GOT3 (cell line): Measurements from ENCODE around the gene ODC1.
"Not testable (repeated sequence)": the region's sequence is repeated elsewhere in the genome, so short reads cannot be mapped to it uniquely, and the experiment has no call there.

Experiments
- DNase-seq: peaks from one replicate; lab custom pipeline; 2025; ENCODE audit warnings: mixed read lengths; lab: John Stamatoyannopoulos, UW

ODC1 gene

GRCh38 chr2:10452956-10453904 is 5.1 kb upstream of the ODC1 start:
- no peak for DNase-seq

DNA sequence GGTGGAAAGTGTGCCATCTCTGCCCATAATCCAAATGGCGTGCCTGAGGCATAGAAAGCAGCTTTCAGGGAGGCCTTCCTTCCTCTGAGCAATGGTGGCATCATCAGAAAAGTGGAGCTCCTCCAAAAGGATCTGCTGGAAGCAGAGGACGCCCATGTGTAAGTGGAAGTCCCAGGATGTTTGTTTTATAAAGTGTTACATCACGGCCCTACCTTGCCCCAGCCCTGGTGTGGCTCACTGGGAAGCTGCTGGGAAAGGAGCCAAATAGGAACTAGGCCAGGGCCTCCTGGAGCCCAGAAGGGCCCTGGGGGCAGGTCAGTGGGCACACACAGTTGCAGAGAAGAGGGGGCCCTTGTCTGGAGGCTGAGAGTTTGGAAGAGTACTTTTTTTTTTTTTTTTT is 4.2 kb upstream of the ODC1 start:
- DNase-seq: peak; percentile 10

DNA sequence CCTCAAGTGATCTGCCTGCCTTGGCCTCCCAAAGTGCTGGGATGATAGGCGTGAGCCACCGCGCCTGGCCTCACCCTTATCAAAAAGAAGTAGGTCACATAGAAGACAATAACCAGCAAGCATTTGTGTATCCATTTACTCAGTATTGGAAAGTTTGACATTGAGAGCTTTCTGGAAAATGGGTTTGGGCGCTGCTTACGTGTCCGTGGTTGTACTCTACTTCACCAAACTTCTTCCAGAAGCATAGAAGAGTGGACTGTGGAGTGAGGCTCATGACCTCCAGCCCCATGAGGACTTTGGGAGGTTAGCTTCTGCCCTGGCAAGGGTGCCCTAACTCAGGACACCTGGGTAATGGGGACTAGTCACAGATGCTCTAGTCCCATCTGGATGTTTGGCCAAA is 3.7 kb upstream of the ODC1 start:
- no peak for DNase-seq

- no peak for DNase-seq
Measured at GRCh38 chr2:10449838-10450691, 1.9 kb upstream of the ODC1 start.

DNA sequence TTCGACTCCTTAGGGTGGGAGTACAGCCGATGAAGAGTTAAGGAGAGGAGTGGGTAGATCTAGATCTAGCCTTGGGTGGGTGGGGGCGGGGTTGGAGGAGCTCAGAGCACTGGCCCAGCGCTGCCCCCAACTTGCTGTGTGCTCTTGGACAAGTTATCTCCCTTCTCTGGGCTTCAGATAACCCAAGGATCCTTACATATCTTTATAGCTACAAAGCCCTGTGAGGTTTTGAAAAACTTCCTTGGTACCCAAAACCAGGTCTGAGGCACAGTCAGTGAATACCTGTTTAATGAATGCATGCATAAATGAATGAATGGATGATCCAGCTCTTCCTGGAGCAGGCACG is 1.3 kb upstream of the ODC1 start:
- DNase-seq: no peak

GRCh38 chr2:10448576-10449485 is 704 bp upstream of the ODC1 start:
- DNase-seq: no peak

DNA sequence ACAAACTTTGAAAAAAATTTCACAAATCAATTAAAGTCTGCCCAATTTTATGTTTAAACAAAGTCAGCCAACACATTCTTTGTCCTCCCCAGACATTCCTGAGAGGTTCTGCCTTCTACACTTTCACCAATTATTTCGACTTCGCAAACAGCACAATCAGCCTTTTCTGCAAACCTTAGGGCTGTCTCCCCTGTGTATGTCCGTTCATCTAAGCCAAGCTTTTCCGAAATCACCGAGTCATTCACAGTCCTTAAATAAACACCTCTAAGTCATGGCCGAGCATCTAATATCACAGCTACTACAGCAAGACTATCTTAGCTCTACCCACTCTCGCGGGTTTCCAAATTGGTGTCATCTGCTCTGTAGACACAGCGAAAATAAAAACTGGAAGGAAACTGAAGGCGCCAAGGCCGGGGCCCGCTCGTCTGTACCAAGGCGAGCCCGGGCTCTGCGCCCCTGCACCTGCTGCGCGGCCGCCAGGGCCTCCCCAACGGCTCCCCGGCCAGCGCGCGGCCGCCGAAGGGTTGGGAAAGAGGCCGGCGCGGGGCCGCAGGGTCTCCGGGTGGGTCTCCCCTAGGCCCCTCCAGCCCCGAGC is 730 bp downstream of the ODC1 start:
- no peak for DNase-seq

- no peak for DNase-seq
Measured at GRCh38 chr2:10446631-10447030, 1.5 kb downstream of the ODC1 start.

DNA sequence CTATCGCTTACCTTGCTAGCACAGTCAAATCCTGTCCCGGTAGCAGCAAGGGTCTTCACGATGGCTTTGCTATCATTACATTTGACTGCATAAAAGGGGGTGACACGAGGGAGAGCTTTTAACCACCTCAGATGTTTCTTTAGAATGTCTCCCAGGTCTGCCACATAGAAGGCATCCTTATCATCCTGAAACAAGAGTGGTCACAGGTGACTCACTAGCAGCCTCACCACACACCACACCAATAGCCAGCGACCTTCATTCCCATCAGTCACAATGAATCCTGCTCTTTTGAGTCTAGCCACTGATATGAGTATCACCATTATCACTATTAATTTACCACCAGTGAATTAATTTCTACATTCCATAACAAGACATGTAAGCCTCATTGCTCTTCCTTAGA is 3.7 kb downstream of the ODC1 start:
- no peak for DNase-seq

- not testable (repeated sequence) for DNase-seq
Measured at GRCh38 chr2:10442469-10443126, 5.5 kb downstream of the ODC1 start.

- DNase-seq: no peak
Measured at GRCh38 chr2:10441948-10442347, 6.2 kb downstream of the ODC1 start.

DNA sequence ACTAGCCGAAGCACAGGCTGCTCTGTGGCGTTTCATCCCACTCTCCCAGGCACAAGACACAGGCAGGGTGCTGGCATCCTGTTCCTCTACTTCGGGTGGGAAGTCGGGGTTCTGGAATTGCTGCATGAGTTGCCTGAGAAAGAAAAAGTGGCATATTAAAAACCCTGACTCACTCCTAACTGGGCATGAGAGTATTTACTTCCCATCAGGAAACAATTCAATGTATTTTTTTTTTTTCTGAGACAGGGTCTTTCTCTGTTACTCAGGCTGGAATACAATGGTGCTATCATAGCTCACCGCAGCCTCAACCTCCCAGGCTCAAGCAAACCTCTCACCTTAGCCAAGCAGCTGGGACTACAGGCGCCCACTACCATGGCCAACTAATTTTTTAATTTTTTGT is 7.4 kb downstream of the ODC1 start:
- DNase-seq: no peak

DNA sequence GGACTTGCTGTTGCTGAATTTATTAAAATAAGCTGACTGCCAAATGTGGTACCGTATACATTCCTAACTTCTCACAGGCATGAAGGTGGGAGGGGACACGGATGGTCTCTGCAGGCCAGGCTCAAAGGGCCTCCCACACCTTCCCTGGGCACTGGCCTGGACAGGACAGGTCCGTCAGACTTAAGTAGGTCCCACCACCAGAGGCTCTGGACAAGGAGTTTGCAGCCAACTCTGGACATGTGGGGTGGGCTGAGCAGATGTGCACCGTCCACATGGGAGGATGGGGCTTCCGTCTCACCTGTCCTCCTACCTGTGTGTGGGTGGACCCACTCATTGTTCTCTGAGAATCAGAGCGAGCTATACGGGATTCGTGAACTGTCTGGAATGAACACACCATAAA is 8.2 kb downstream of the ODC1 start:
- DNase-seq: no peak

GRCh38 chr2:10439185-10439879 is 8.8 kb downstream of the ODC1 start:
- no peak for DNase-seq

DNA sequence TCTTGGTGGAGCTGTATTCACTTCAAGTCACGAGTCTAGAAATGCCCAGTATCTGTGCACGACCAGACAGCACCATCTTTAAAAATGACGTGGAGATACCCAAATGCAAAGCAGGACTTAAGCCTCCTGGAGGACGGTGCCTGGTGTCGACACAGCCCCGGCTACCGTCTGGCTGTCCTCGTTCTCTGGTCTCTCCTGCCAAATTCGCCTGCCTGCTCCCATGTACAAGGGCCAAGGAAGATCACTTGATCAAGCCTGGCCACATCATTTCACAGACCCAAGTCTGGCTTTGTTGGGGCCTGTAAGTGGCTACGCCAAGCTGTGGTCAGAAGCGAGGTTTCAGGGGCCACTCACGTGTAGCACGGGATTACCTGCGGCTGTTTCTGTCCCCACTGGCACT is 9.4 kb downstream of the ODC1 start:
- DNase-seq: no peak

DNA sequence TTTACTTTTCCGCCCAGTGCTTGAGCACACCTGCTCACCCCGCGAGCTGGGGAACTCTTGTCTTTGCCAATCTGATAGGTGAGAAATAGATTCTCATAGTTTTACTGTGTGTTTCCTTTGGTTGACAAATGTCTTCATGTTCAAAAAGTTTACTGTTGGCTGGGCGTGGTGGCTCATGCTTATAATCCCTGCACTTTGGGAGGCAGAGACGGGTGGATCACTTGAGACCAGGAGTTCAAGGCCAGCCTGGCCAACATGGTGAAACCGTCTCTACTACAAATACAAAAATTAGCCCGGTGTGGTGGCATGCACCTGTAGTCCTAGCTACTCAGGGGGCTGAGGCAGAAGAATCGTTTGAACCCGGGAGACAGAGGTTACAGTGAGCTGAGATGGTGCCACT is 10.3 kb downstream of the ODC1 start:
- no peak for DNase-seq

GRCh38 chr2:10436583-10437110 is 11.5 kb downstream of the ODC1 start:
- no peak for DNase-seq

DNA sequence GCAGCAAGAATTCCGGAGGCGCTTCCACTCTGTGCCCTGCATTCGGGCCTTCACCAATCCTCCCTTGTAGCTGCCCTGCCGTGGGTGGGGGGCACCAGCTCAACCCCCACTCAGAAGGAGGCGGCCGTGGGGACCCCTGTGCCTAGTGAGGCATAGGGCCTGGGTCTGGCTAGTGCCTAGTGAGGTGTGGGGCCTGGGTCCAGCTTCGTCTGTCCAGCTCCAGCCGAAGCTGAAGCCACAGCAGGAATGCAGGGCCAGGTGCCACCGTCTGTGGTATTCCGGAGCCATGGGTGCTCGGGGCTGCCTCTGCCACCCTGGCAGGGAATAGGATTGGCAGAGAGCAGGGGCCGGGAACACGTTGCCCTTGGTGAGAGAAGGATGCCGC is 12.3 kb downstream of the ODC1 start:
- DNase-seq: no peak

DNA sequence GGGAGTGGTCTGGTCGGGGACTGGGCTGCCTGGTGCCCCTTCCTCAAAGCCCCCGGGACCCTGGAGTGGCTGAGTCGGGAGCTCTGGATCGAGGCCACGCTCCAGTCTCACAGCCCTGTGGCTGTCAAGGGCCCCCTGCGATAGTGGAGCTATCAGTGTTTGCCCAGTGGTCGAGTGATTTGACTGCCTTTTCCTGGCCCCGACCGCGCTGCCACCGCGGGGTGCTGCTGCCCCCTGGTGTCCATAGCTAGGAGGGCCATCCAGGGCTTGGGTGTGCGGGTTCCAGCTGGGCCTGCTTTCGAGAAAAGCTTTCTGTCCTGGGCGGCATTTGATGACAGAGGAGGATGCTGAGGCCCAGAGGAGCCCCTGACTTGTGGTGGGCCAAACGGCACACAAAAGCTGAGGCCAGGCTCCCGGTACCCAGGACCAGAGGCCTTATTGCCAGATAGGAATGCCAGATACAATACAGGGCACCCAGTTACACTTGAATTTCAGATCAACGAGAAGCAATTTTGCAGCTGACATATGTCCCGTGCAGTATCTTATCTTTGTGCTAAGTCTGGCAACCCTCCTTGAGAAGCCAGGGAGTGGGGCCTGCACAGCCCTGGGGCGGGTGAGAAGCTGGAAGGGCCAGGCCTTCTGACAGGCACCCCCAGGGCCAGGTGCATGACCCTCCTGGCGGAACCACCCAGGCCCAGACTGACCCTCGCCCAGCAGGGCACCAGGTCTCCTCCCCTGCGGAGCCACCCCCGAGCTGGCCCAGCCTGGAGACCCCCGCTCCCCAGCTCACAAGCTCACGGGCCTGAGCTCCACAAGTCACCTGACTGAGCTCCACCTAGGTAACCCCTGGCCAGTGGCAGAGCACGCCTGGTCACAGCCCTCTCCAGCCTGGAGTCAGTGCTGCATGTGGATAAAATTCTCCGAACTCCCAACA is 13.0 kb downstream of the ODC1 start:
- peak; percentile 15 for DNase-seq
